CD4-positive, alpha-beta T cell (primary cell): ENCODE results near the gene CASP9. TPM values are rescaled to one million over a fixed set of nuclear protein-coding genes. Genes with fewer than 3 reads are reported as not detected.
"Not testable (repeated sequence)": the region's sequence is repeated elsewhere in the genome, so short reads cannot be mapped to it uniquely, and the experiment has no call there.

Source experiments
- ATAC-seq: fragments of 200-7000 bp; cut with Tn5 transposase; one replicate; pipeline ENCODE4 v1.10.0; 2022; ENCODE audit warnings: mild to moderate bottlenecking; ENCODE audit not compliant: poor library complexity
- CTCF ChIA-PET: fragments of 350-600 bp; sonication (Branson Sonifier 250); formaldehyde crosslinking; loops from one replicate; lab custom pipeline; 2021; ENCODE audit warnings: antibody characterized with exemption, inconsistent platforms; lab: Charles Lee
- POLR2A ChIA-PET: fragments of 350-600 bp; sonication (Branson Sonifier 250); formaldehyde crosslinking; loops from one replicate; lab custom pipeline; 2021; ENCODE audit warnings: antibody characterized with exemption, inconsistent platforms; lab: Charles Lee
- DNase-seq, 14 experiments: peaks; one replicate each; pipeline ENCODE4 v3.0.0-alpha.2; 2013 to 2020; ENCODE audit warnings: mixed read lengths in 2 of 14
- H3K27ac ChIP-seq, 2 donors: one replicate each; pipeline versions ENCODE4 v1.5.1 to v1.7.0; 2013; ENCODE audit warnings: low read length in 2 of 2, low read depth in 1 of 2, mild to moderate bottlenecking in 1 of 2
- H3K27me3 ChIP-seq, 2 experiments: 1 replicate in 1 of 2; 2 replicates in 1 of 2; pipeline versions ENCODE4 v1.6.1 to v1.7.0; 2013; ENCODE audit warnings: low read length in 2 of 2, control low read depth in 1 of 2, mild to moderate bottlenecking in 1 of 2, moderate library complexity in 1 of 2; ENCODE audit not compliant: insufficient read depth in 2 of 2, control insufficient read depth in 1 of 2
- H3K36me3 ChIP-seq: one replicate; pipeline ENCODE4 v1.6.1; 2013; ENCODE audit warnings: low read length, control low read depth; ENCODE audit not compliant: insufficient read depth
- H3K4me1 ChIP-seq: one replicate; pipeline ENCODE4 v1.6.1; 2013; ENCODE audit warnings: low read length, control low read depth; ENCODE audit not compliant: insufficient read depth
- H3K4me3 ChIP-seq: one replicate; pipeline ENCODE4 v1.5.1; 2013; ENCODE audit warnings: mild to moderate bottlenecking, low read length, moderate library complexity
- H3K9me3 ChIP-seq, 2 experiments: 1 replicate in 1 of 2; 2 replicates in 1 of 2; pipeline versions ENCODE4 v1.6.1 to v1.7.0; 2013; ENCODE audit warnings: low read length in 2 of 2, mild to moderate bottlenecking in 2 of 2, control low read depth in 1 of 2, moderate library complexity in 1 of 2; ENCODE audit not compliant: control insufficient read depth in 1 of 2, insufficient read depth in 1 of 2
- H3K27ac Mint-ChIP-seq: one replicate; pipeline ENCODE4 v1.8.0; 2020; ENCODE audit warnings: mixed read lengths
- H3K27me3 Mint-ChIP-seq: one replicate; pipeline ENCODE4 v1.8.0; 2021; ENCODE audit warnings: mixed read lengths
- H3K36me3 Mint-ChIP-seq: one replicate; pipeline ENCODE4 v1.8.0; 2021; ENCODE audit warnings: low read depth, mixed read lengths
- H3K4me1 Mint-ChIP-seq: one replicate; pipeline ENCODE4 v1.8.0; 2021; ENCODE audit warnings: low read depth, mixed read lengths
- H3K4me3 Mint-ChIP-seq: one replicate; pipeline ENCODE4 v1.8.0; 2020; ENCODE audit warnings: mild to moderate bottlenecking, mixed read lengths
- H3K9me3 Mint-ChIP-seq: one replicate; pipeline ENCODE4 v1.8.0; 2020; ENCODE audit warnings: mixed read lengths
- CTCF ChIP-seq: fragments of 200-600 bp; IDR thresholded peaks from one replicate; pipeline ENCODE4 v1.8.0; 2022; ENCODE audit warnings: antibody characterized with exemption, mild to moderate bottlenecking
- intact Hi-C, 2 experiments: fragments of 100-400 bp; cut with DNase I in 1 of 2; cut with micrococcal nuclease in 1 of 2; formaldehyde crosslinking; loops; one replicate each; pipeline versions ENCODE4 v1.15.1 to v1.9.0; 2023 to 2025; cut with DNase I, micrococcal nuclease
- total RNA-seq, 174 experiments: library from RNA in 2 of 174; stranded (reverse) in 2 of 174; gene quantifications; one replicate each; pipeline ENCODE4 v1.2.3 and lab custom pipeline; 2021 to 2026

Gene CASP9
- total RNA-seq, 2 experiments from 2014 or later = 15.7 to 18.0 TPM

DNA sequence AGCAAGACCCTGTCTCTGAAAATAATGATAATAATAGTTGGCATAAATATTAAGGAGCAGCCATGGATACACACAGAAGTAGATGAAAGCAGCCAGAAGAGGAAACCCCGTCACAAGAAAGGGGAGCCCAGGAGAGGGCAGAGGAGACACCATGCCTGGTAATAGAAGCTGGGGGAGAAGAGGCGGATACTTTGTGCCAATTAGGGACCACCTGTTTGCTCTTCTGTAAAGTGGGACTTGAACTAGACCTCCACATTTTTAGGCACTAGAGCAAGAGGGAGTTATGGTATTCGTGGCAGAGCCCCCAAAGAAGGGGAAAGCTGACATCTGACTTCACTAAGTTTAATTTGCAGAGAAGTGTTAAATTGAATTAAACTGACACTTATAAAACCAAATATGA is 35.6 kb downstream of the CASP9 start:
- CTCF ChIA-PET = no interaction called here
- POLR2A ChIA-PET = no interaction called here
- Mint-ChIP-seq H3K4me3 (no peak overlapping the region), H3K36me3 (peaks cover 41% of the 10 kb centered on the region), H3K9me3 (no peaks in the 10 kb centered on the region), H3K4me1 (no peaks in the 10 kb centered on the region), H3K27me3 (no peaks in the 10 kb centered on the region), H3K27ac (no peak overlapping the region)
- no peak for TF ChIP-seq CTCF
- no peak for ATAC-seq
- no peak for DNase-seq
- no peak overlapping the region for H3K27ac ChIP-seq
- H3K4me3 ChIP-seq = no peak overlapping the region
- intact Hi-C loops = no loop called here
- no peaks in the 10 kb centered on the region for H3K27me3 ChIP-seq
- peaks cover 3% of the 10 kb centered on the region for H3K36me3 ChIP-seq
- H3K9me3 ChIP-seq = no peaks in the 10 kb centered on the region
- H3K4me1 ChIP-seq = no peaks in the 10 kb centered on the region

DNA sequence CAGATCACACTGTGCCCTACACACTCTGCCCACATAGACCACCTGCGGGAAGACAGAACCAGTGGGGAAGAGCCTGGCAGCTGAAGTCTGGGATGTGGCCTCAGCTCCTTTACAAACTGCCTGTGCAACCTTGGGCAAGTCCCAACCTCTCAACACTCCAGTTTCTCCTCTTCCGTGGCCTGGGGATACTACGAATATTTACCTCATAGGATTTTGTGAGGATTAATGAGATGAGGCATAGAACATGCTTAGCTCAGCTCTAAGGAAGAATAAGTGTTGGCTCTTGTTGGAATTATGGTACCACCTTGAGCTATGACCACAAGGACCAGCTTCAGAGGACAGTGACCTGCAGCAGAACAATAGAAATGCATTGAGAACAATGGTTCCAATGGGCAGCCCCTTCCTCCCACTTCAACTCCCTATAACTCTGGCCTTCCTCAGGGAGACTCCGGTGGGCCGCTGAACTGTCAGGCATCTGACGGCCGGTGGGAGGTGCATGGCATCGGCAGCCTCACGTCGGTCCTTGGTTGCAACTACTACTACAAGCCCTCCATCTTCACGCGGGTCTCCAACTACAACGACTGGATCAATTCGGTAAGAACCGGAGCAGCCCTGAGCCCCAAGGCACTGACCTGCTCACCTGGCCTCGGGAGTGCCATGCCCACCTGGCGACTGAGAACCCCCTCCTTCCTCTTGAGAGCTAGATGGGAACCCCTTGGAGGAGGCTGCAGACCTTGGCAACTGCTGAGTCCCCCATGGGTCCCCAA is 37.0 kb downstream of the CASP9 start:
- H3K4me1 ChIP-seq, H3K4me3 ChIP-seq, H3K27me3 ChIP-seq, H3K27ac ChIP-seq, POLR2A ChIA-PET, H3K36me3 ChIP-seq, H3K9me3 ChIP-seq, H3K27ac Mint-ChIP-seq, H3K4me1 Mint-ChIP-seq, H3K4me3 Mint-ChIP-seq, DNase-seq, H3K27me3 Mint-ChIP-seq, intact Hi-C loops, CTCF ChIA-PET, ATAC-seq, H3K9me3 Mint-ChIP-seq: not testable (repeated sequence)
- peaks cover 29% of the 10 kb centered on the region for H3K36me3 Mint-ChIP-seq

DNA sequence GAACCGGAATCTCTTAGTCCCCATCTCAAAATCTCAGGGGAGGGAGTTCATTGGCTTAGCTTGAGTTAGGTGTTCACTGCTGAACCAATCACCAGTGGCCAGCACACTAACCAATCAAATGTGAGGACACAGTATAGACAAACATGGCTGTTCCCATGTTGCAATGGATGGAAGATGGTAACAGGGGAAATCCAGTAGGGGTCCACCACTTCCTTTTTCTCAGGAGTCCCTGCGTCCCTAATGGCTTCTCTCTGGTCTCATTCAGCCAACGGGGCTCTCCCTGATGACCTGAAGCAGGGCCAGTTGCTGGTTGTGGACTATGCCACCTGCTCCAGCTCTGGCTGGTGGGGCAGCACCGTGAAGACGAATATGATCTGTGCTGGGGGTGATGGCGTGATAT is 38.4 kb downstream of the CASP9 start:
- Mint-ChIP-seq H3K9me3 (no peaks in the 10 kb centered on the region), H3K36me3 (peaks cover 16% of the 10 kb centered on the region), H3K4me3 (no peak overlapping the region), H3K27ac (no peak overlapping the region), H3K27me3 (no peaks in the 10 kb centered on the region), H3K4me1 (no peaks in the 10 kb centered on the region)
- DNase-seq (no peak), ATAC-seq (no peak)
- no peaks in the 10 kb centered on the region for H3K36me3 ChIP-seq
- no peak overlapping the region for H3K27ac ChIP-seq
- no peaks in the 10 kb centered on the region for H3K9me3 ChIP-seq
- no peaks in the 10 kb centered on the region for H3K27me3 ChIP-seq
- H3K4me3 ChIP-seq = no peak overlapping the region
- no peak for TF ChIP-seq CTCF
- intact Hi-C loops = no loop called here
- POLR2A ChIA-PET = no interaction called here
- CTCF ChIA-PET = no interaction called here
- no peaks in the 10 kb centered on the region for H3K4me1 ChIP-seq

- H3K27ac Mint-ChIP-seq, intact Hi-C loops: not testable (repeated sequence)
Observed at GRCh38 chr1:15484443-15484842, 39.6 kb downstream of the CASP9 start.

More at GRCh38 chr1:15484443-15484842, 39.6 kb downstream of the CASP9 start:
- DNase-seq, H3K9me3 Mint-ChIP-seq, POLR2A ChIA-PET, CTCF ChIA-PET, H3K36me3 ChIP-seq, H3K4me3 ChIP-seq, H3K36me3 Mint-ChIP-seq, H3K4me1 Mint-ChIP-seq, H3K4me1 ChIP-seq, H3K27ac ChIP-seq, H3K27me3 Mint-ChIP-seq, H3K9me3 ChIP-seq, H3K27me3 ChIP-seq, ATAC-seq, H3K4me3 Mint-ChIP-seq: not testable (repeated sequence)
